ENCODE data around the gene CNNM2.

CNNM2 gene

GRCh38 chr10:103077020-103077419 is 158.9 kb downstream of the CNNM2 start:
- no peak for DNase-seq (ENCODE audit: low read depth)

GRCh38 chr10:103077491-103078308 is 159.6 kb downstream of the CNNM2 start:
- DNase-seq (ENCODE audit: low read depth), result no peak

- no peak for DNase-seq (ENCODE audit: low read depth)
Measured at GRCh38 chr10:103078309-103078615, 160.2 kb downstream of the CNNM2 start.

- no peak for DNase-seq (ENCODE audit: low read depth)
Measured at GRCh38 chr10:103078676-103079075, 160.6 kb downstream of the CNNM2 start.

GRCh38 chr10:103079100-103079499 is 161.0 kb downstream of the CNNM2 start:
- DNase-seq (ENCODE audit: low read depth), result no peak

- DNase-seq (ENCODE audit: low read depth), result no peak
Measured at GRCh38 chr10:103079946-103080345, 161.9 kb downstream of the CNNM2 start.

- no peak for DNase-seq (ENCODE audit: low read depth)
Measured at GRCh38 chr10:103080891-103081581, 162.9 kb downstream of the CNNM2 start.

GRCh38 chr10:103082683-103083082 is 164.6 kb downstream of the CNNM2 start:
- DNase-seq (ENCODE audit: low read depth), result no peak

- DNase-seq (ENCODE audit: low read depth), result no peak
Measured at GRCh38 chr10:103083266-103083976, 165.3 kb downstream of the CNNM2 start.

GRCh38 chr10:103083977-103084320 is 165.9 kb downstream of the CNNM2 start:
- DNase-seq (ENCODE audit: low read depth), result no peak

GRCh38 chr10:103086261-103086660 is 168.2 kb downstream of the CNNM2 start:
- DNase-seq (ENCODE audit: low read depth), result no peak

- no peak for DNase-seq (ENCODE audit: low read depth)
Measured at GRCh38 chr10:103086799-103087198, 168.7 kb downstream of the CNNM2 start.

- DNase-seq (ENCODE audit: low read depth), result no peak
Measured at GRCh38 chr10:103089493-103089892, 171.4 kb downstream of the CNNM2 start.

GRCh38 chr10:103090911-103091310 is 172.8 kb downstream of the CNNM2 start:
- no peak for DNase-seq (ENCODE audit: low read depth)

GRCh38 chr10:103095005-103095404 is 176.9 kb downstream of the CNNM2 start:
- DNase-seq (ENCODE audit: low read depth), result no peak

GRCh38 chr10:103096130-103096529 is 178.0 kb downstream of the CNNM2 start:
- no peak for DNase-seq (ENCODE audit: low read depth)

- no peak for DNase-seq (ENCODE audit: low read depth)
Measured at GRCh38 chr10:103098240-103098639, 180.1 kb downstream of the CNNM2 start.

- no peak for DNase-seq (ENCODE audit: low read depth)
Measured at GRCh38 chr10:103100620-103101019, 182.5 kb downstream of the CNNM2 start.

- DNase-seq (ENCODE audit: low read depth), result no peak
Measured at GRCh38 chr10:103102195-103102594, 184.1 kb downstream of the CNNM2 start.

GRCh38 chr10:103103989-103104388 is 185.9 kb downstream of the CNNM2 start:
- no peak for DNase-seq (ENCODE audit: low read depth)

GRCh38 chr10:103104721-103105120 is 186.6 kb downstream of the CNNM2 start:
- DNase-seq (ENCODE audit: low read depth), result no peak

- DNase-seq (ENCODE audit: low read depth), result no peak
Measured at GRCh38 chr10:103105462-103105861, 187.4 kb downstream of the CNNM2 start.

- no peak for DNase-seq (ENCODE audit: low read depth)
Measured at GRCh38 chr10:103106539-103106938, 188.4 kb downstream of the CNNM2 start.
